ENCODE data around the gene NUDT13. TPM values are rescaled to one million over a fixed set of nuclear protein-coding genes. Genes with fewer than 3 reads are reported as not detected.
"Not testable (repeated sequence)": the region's sequence is repeated elsewhere in the genome, so short reads cannot be mapped to it uniquely, and the experiment has no call there.

NUDT13 gene
- total RNA-seq, 2 experiments from 2014 or later: 1.6 to 2.2 TPM

DNA sequence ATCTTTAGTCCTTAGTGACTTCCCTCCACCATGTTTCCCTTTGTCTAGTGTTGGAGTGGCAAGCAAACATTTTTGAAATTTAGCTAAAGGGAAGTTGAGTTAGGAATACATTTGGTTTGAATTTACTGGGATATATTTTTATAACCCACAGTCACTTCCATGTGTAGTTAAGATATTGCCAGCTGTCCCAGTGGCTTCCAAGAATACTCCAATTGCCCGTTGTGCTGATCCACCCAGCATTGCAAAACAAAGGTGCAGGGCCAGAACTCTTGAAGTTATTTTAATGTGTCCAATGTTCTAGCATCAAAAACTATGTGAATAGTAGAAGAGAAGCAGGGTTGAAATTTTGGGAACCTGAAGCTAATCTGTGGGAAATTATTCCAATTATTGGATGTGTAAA lies 11.1 kb upstream of the NUDT13 start:
- ATAC-seq: no peak
- H3K9me3 Mint-ChIP-seq (ENCODE audit: low read depth): no peaks in the 10 kb centered on the region
- no peak overlapping the region for H3K27ac Mint-ChIP-seq
- CTCF ChIA-PET: interaction anchor here (0.6 to 2.5 kb wide), 6 partner anchors 12 to 415 kb away, joined by 3 to 14 read pairs (median 4); partner anchors contain the start of gene NUDT13
- H3K4me1 Mint-ChIP-seq: peaks cover 17% of the 10 kb centered on the region
- no peak for DNase-seq
- no peak overlapping the region for H3K4me3 Mint-ChIP-seq
- peaks cover 13% of the 10 kb centered on the region for H3K36me3 Mint-ChIP-seq (ENCODE audit: low read depth)
- no peaks in the 10 kb centered on the region for H3K27me3 Mint-ChIP-seq
- POLR2A ChIA-PET: interaction anchor here (0.8 kb wide), 1 partner anchor 10 kb away, joined by 3 read pairs; no protein-coding TSS in a partner anchor
- intact Hi-C loops (cut with DNase I, micrococcal nuclease): loop anchor here (5.0 to 10.0 kb wide), 4 partner anchors 37 to 898 kb away; partner anchors contain the start of genes DNAJC9 (in 1 of the 2), PPP3CB (in 1 of the 2) and VCL (in 1 of the 2)

DNA sequence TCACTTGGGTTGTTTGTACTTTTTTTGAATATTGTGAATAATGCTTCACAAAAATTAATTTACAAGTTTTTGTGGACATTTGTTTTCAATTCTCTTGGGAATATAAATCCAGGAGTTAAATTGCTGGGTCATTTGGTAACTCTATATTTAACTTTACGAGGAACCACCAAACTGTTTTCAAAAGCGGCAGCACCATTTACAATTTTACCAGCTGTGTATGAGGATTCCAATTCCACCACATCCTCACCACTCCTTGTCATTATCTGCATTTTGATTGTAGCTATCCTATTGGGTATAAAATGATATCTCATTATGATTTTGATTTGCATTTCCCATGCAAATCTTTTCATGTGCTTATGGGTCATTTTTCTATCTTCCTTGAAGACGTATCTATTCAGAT lies 4.0 kb upstream of the NUDT13 start:
- CTCF ChIA-PET: no interaction called here
- intact Hi-C loops (cut with DNase I, micrococcal nuclease): no loop called here
- H3K4me1 Mint-ChIP-seq: peaks cover 11% of the 10 kb centered on the region

DNA sequence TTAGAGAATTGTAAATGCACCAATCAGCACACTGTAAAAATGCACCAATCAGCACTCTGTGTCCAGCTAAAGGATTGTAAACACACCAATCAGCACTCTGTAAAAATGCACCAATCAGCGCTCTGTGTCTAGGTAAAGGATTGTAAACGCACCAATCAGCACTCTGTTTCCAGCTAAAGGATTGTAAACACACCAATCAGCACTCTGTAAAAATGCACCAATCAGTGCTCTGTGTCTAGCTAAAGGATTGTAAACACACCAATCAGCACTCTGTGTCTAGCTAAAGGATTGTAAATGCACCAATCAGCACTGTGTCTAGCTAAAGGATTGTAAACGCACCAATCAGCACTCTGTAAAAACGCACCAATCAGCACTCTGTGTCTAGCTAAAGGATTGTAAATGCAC lies 1.0 kb upstream of the NUDT13 start:
- ATAC-seq, H3K27ac Mint-ChIP-seq: not testable (repeated sequence)

More for the DNA sequence above, 4.0 kb upstream of the NUDT13 start:
- Mint-ChIP-seq H3K4me3 (no peak overlapping the region), H3K9me3 (ENCODE audit: low read depth) (peaks cover 6% of the 10 kb centered on the region), H3K36me3 (ENCODE audit: low read depth) (peaks cover 28% of the 10 kb centered on the region), H3K27me3 (no peaks in the 10 kb centered on the region), H3K27ac (no peak overlapping the region)
- no peak for ATAC-seq
- POLR2A ChIA-PET: no interaction called here
- DNase-seq: no peak

GRCh38 chr10:73112032-73112431 lies 1.8 kb downstream of the NUDT13 start:
- not testable (repeated sequence) for H3K9me3 Mint-ChIP-seq (ENCODE audit: low read depth); H3K27ac Mint-ChIP-seq; H3K4me3 Mint-ChIP-seq; ATAC-seq; H3K27me3 Mint-ChIP-seq; DNase-seq
- POLR2A ChIA-PET: interaction anchor here (0.6 kb wide), 1 partner anchor 16 kb away, joined by 3 read pairs; no protein-coding TSS in a partner anchor
- Mint-ChIP-seq H3K36me3 (ENCODE audit: low read depth) (peaks cover 24% of the 10 kb centered on the region), H3K4me1 (peaks cover 14% of the 10 kb centered on the region)
- CTCF ChIA-PET: interaction anchor here (3.1 to 5.5 kb wide), 2 partner anchors 12 to 16 kb away, joined by 14 to 47 read pairs; partner anchors contain the start of gene P4HA1
- intact Hi-C loops (cut with DNase I, micrococcal nuclease): loop anchor here in 1 of 2 experiments (5.0 kb wide), 1 partner anchor 55 kb away; the partner anchor contains the start of genes ECD and FAM149B1

More for the DNA sequence above, 1.0 kb upstream of the NUDT13 start:
- H3K27me3 Mint-ChIP-seq; DNase-seq; H3K9me3 Mint-ChIP-seq (ENCODE audit: low read depth); intact Hi-C loops (cut with DNase I, micrococcal nuclease); H3K4me3 Mint-ChIP-seq: not testable (repeated sequence)
- POLR2A ChIA-PET: interaction anchor here (0.6 to 2.5 kb wide), 3 partner anchors 10 to 263 kb away, joined by 3 to 18 read pairs (median 11); partner anchors contain the start of gene P4HA1
- peaks cover 14% of the 10 kb centered on the region for H3K4me1 Mint-ChIP-seq
- H3K36me3 Mint-ChIP-seq (ENCODE audit: low read depth): peaks cover 26% of the 10 kb centered on the region
- CTCF ChIA-PET: interaction anchor here (0.6 to 5.5 kb wide), 4 partner anchors 10 to 30 kb away, joined by 3 to 47 read pairs (median 8); partner anchors contain the start of gene P4HA1

- DNase-seq: no peak
- intact Hi-C loops (cut with DNase I, micrococcal nuclease): loop anchor here in 1 of 2 experiments (5.0 kb wide), 1 partner anchor 54 kb away; the partner anchor contains the start of genes ECD and FAM149B1
- Mint-ChIP-seq H3K4me3 (no peak overlapping the region), H3K4me1 (peaks cover 20% of the 10 kb centered on the region), H3K36me3 (ENCODE audit: low read depth) (peaks cover 19% of the 10 kb centered on the region), H3K27ac (no peak overlapping the region), H3K9me3 (ENCODE audit: low read depth) (peaks cover 6% of the 10 kb centered on the region), H3K27me3 (no peaks in the 10 kb centered on the region)
- ChIA-PET CTCF (interaction anchor here (1.0 to 1.4 kb wide), 2 partner anchors 18 to 45 kb away, joined by 3 to 4 read pairs; no protein-coding TSS in a partner anchor), POLR2A (no interaction called here)
- no peak for ATAC-seq
These were observed 3.3 kb downstream of the NUDT13 start for GRCh38 chr10:73113551-73113950.

DNA sequence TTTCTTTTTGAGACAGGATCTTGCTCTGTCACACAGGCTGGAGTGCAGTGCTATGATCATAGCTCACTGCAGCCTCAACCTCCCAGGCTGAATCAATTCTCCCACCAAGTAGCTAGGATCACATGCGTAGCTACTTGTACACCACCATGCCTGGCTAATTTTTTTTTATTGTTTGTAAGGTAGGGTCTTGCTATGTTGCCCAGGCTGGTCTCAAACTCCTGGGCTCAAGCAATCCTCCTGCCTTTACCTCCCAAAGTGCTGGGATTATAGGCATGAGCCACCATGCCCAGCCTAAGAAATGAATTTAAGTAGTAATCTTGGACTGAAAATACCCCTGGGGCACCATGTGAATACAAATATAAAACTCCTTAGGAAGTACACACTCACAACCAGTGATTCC lies 5.8 kb downstream of the NUDT13 start:
- POLR2A ChIA-PET: no interaction called here
- CTCF ChIA-PET: no interaction called here
- no peaks in the 10 kb centered on the region for H3K27me3 Mint-ChIP-seq
- no peak overlapping the region for H3K4me3 Mint-ChIP-seq
- DNase-seq: no peak
- H3K36me3 Mint-ChIP-seq (ENCODE audit: low read depth): peaks cover 2% of the 10 kb centered on the region
- no peak overlapping the region for H3K27ac Mint-ChIP-seq
- peaks cover 11% of the 10 kb centered on the region for H3K4me1 Mint-ChIP-seq
- no peak for ATAC-seq
- no peaks in the 10 kb centered on the region for H3K9me3 Mint-ChIP-seq (ENCODE audit: low read depth)
- intact Hi-C loops (cut with DNase I, micrococcal nuclease): no loop called here

GRCh38 chr10:73117976-73118743 lies 7.9 kb downstream of the NUDT13 start:
- DNase-seq (no peak), ATAC-seq (peak; percentile 30)
- intact Hi-C loops (cut with DNase I, micrococcal nuclease): no loop called here
- Mint-ChIP-seq H3K4me3 (no peak overlapping the region), H3K9me3 (ENCODE audit: low read depth) (no peaks in the 10 kb centered on the region), H3K36me3 (ENCODE audit: low read depth) (peaks cover 6% of the 10 kb centered on the region), H3K27me3 (no peaks in the 10 kb centered on the region), H3K4me1 (peaks cover 6% of the 10 kb centered on the region), H3K27ac (no peak overlapping the region)
- ChIA-PET POLR2A (no interaction called here), CTCF (interaction anchor here (1.2 kb wide), 1 partner anchor 41 kb away, joined by 4 read pairs; no protein-coding TSS in a partner anchor)

- intact Hi-C loops (cut with DNase I, micrococcal nuclease): no loop called here
- CTCF ChIA-PET: interaction anchor here (0.6 kb wide), 1 partner anchor 49 kb away, joined by 3 read pairs; no protein-coding TSS in a partner anchor
- POLR2A ChIA-PET: no interaction called here
These were observed 9.2 kb downstream of the NUDT13 start for GRCh38 chr10:73119457-73119856.

DNA sequence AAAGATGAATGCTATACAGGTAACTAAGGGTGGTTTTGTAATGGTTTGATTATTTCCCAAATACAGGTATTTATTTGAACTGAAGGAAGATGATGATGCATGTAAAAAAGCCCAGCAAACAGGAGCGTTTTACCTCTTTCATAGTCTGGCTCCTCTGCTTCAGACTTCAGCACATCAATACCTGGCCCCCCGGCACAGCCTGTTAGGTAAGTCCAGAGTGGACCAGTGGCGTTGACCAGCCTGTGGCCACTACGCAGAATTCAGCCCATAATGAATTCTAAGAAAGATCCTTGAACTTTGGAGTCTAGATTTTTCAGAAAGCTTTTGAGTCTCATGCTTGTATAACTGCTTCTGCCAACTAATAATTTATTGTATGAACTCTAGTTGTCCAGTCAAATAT lies 9.7 kb downstream of the NUDT13 start:
- Mint-ChIP-seq H3K27me3 (no peaks in the 10 kb centered on the region), H3K27ac (no peak overlapping the region), H3K4me3 (no peak overlapping the region), H3K9me3 (ENCODE audit: low read depth) (no peaks in the 10 kb centered on the region), H3K4me1 (peaks cover 6% of the 10 kb centered on the region), H3K36me3 (ENCODE audit: low read depth) (peaks cover 10% of the 10 kb centered on the region)
- intact Hi-C loops (cut with DNase I, micrococcal nuclease): no loop called here
- ATAC-seq (no peak), DNase-seq (no peak)
- ChIA-PET CTCF (interaction anchor here (0.6 kb wide), 1 partner anchor 48 kb away, joined by 3 read pairs; no protein-coding TSS in a partner anchor), POLR2A (no interaction called here)

More at GRCh38 chr10:73119457-73119856, 9.2 kb downstream of the NUDT13 start:
- Mint-ChIP-seq H3K27ac (peak overlapping the region; percentile 22), H3K4me3 (no peak overlapping the region), H3K27me3 (no peaks in the 10 kb centered on the region), H3K4me1 (peaks cover 6% of the 10 kb centered on the region), H3K9me3 (ENCODE audit: low read depth) (no peaks in the 10 kb centered on the region), H3K36me3 (ENCODE audit: low read depth) (peaks cover 10% of the 10 kb centered on the region)
- no peak for ATAC-seq
- no peak for DNase-seq

- no peak for ATAC-seq
- H3K36me3 Mint-ChIP-seq (ENCODE audit: low read depth): peaks cover 23% of the 10 kb centered on the region
These were observed 16.1 kb downstream of the NUDT13 start for GRCh38 chr10:73126343-73126742.

GRCh38 chr10:73131301-73131700 lies 21.0 kb downstream of the NUDT13 start:
- Mint-ChIP-seq H3K27me3 (no peaks in the 10 kb centered on the region), H3K4me3 (no peak overlapping the region), H3K27ac (no peak overlapping the region), H3K36me3 (ENCODE audit: low read depth) (peaks cover 41% of the 10 kb centered on the region), H3K9me3 (ENCODE audit: low read depth) (no peaks in the 10 kb centered on the region), H3K4me1 (no peaks in the 10 kb centered on the region)
- ChIA-PET POLR2A (no interaction called here), CTCF (no interaction called here)
- no peak for ATAC-seq
- intact Hi-C loops (cut with DNase I, micrococcal nuclease): no loop called here
- DNase-seq: no peak

More at GRCh38 chr10:73126343-73126742, 16.1 kb downstream of the NUDT13 start:
- POLR2A ChIA-PET: no interaction called here
- Mint-ChIP-seq H3K27me3 (no peaks in the 10 kb centered on the region), H3K9me3 (ENCODE audit: low read depth) (no peaks in the 10 kb centered on the region), H3K4me1 (no peaks in the 10 kb centered on the region), H3K4me3 (no peak overlapping the region), H3K27ac (no peak overlapping the region)
- no peak for DNase-seq
- intact Hi-C loops (cut with DNase I, micrococcal nuclease): no loop called here
- CTCF ChIA-PET: no interaction called here
